Right atrium auricular region (tissue), 2 donors: ENCODE results near the gene DUS1L. TPM values are rescaled to one million over a fixed set of nuclear protein-coding genes. Genes with fewer than 3 reads are reported as not detected.

Source experiments
- DNase-seq: peaks from one replicate; pipeline ENCODE4 v3.0.0-alpha.2; 2019; ENCODE audit warnings: low spot score
- H3K27ac ChIP-seq, 2 donors: fragments of 200-600 bp; sonication (generic); 1 replicate in 1 of 2; 2 replicates in 1 of 2; pipeline ENCODE4 v1.5.1; 2016 to 2019
- H3K27me3 ChIP-seq, 2 donors: fragments of 200-600 bp; sonication (generic); one replicate each; pipeline versions ENCODE4 v1.5.1 to v1.6.0; 2017 to 2019
- H3K36me3 ChIP-seq: fragments of 200-600 bp; sonication (generic); one replicate; pipeline ENCODE4 v1.5.1; 2016
- H3K4me1 ChIP-seq, 2 donors: fragments of 200-600 bp; sonication (generic); one replicate each; pipeline versions ENCODE4 v1.5.1 to v1.6.0; 2017 to 2019
- H3K4me3 ChIP-seq, 2 donors: fragments of 200-600 bp; sonication (generic); 1 replicate in 1 of 2; 2 replicates in 1 of 2; pipeline ENCODE4 v1.5.1; 2017 to 2019; ENCODE audit warnings: mild to moderate bottlenecking in 1 of 2, moderate library complexity in 1 of 2
- H3K9me3 ChIP-seq, 2 donors: fragments of 200-600 bp; sonication (generic); one replicate each; pipeline ENCODE4 v1.5.1; 2019
- total RNA-seq, 2 donors: library from RNA; depleted of rRNA; stranded (reverse); fragments of >200 nt; gene quantifications; one replicate each; pipeline ENCODE4 v1.1.0, GENCODE V29; 2016
- TF ChIP-seq, protein P1 (sequence below), 2 donors: fragments of 200-600 bp; sonication (generic); IDR thresholded peaks; one replicate each; pipeline ENCODE4 v1.5.1; 2019; ENCODE audit warnings: antibody characterized with exemption in 2 of 2

The DUS1L gene
- total RNA-seq, 2 donors from 2014 or later: 33.3 to 45.7 TPM

DNA sequence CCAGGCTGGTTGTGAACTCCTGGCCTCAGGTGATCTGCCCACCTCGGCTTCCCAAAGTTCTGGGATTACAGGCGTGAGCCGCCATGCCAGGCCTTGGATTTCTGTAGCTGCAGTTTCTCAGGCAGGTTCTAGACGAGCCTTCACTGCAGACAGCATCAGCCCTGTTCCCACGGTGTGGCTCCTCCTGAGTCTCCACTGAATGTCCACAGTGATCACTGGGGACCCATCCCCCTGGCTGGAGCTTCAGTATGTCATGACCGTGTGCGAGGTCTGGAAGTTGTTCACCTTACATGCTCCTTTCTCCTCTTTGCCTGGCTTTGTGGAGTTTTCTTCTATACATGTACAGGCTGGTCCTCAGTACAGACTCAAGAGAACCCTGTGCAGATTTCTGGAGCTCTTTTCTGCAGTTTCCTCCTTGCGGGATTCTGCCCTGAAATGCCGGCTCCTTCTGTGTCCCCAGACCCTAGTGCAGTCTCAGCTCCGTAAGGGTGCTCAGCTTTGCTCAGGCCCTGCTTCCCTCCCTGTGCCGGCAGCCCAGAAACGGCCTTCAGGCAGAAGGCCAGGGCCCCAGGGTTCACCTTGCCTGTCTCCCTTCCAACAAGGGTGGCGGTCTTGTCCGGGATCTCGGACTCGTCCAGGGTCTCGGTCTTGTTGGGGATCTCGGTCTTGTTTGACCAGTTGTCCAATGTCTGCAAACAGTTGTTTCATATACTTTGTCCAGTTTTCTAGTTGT is 46.7 kb upstream of the DUS1L start:
- Histone ChIP-seq H3K27ac (no peak overlapping the region), H3K9me3 (no peaks in the 10 kb centered on the region), H3K36me3 (no peaks in the 10 kb centered on the region), H3K27me3 (no peaks in the 10 kb centered on the region), H3K4me3 (no peak overlapping the region), H3K4me1 (no peaks in the 10 kb centered on the region)
- TF ChIP-seq, protein P1, sequence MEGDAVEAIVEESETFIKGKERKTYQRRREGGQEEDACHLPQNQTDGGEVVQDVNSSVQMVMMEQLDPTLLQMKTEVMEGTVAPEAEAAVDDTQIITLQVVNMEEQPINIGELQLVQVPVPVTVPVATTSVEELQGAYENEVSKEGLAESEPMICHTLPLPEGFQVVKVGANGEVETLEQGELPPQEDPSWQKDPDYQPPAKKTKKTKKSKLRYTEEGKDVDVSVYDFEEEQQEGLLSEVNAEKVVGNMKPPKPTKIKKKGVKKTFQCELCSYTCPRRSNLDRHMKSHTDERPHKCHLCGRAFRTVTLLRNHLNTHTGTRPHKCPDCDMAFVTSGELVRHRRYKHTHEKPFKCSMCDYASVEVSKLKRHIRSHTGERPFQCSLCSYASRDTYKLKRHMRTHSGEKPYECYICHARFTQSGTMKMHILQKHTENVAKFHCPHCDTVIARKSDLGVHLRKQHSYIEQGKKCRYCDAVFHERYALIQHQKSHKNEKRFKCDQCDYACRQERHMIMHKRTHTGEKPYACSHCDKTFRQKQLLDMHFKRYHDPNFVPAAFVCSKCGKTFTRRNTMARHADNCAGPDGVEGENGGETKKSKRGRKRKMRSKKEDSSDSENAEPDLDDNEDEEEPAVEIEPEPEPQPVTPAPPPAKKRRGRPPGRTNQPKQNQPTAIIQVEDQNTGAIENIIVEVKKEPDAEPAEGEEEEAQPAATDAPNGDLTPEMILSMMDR (IDR thresholded peaks at IDR 0.05): no peak
- DNase-seq: no peak

DNA sequence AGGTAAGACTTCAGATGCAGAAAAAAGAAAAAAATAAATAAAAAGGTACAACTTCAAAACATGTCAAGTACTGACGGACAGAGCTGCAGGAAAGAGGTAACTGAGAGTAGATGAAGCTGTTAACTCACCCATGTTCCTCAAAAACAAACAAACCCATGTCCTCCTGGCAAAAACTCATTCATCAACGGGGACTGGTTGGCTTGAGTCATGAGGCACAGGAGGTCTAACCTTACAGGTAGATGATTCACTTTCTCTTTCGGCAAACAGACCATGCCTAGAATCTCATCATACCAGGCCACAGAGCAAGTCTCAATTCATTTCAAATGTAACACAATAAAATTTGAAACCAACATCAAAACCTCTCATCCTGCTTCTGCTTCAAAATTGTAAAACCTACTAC is 44.7 kb upstream of the DUS1L start:
- Histone ChIP-seq H3K36me3 (no peaks in the 10 kb centered on the region), H3K27ac (no peak overlapping the region), H3K27me3 (no peaks in the 10 kb centered on the region), H3K4me3 (no peak overlapping the region), H3K4me1 (peaks cover 0 to 18% of the 10 kb centered on the region in 2 donors), H3K9me3 (no peaks in the 10 kb centered on the region)
- DNase-seq: no peak
- TF ChIP-seq, protein P1 (IDR thresholded peaks at IDR 0.05): no peak

DNA sequence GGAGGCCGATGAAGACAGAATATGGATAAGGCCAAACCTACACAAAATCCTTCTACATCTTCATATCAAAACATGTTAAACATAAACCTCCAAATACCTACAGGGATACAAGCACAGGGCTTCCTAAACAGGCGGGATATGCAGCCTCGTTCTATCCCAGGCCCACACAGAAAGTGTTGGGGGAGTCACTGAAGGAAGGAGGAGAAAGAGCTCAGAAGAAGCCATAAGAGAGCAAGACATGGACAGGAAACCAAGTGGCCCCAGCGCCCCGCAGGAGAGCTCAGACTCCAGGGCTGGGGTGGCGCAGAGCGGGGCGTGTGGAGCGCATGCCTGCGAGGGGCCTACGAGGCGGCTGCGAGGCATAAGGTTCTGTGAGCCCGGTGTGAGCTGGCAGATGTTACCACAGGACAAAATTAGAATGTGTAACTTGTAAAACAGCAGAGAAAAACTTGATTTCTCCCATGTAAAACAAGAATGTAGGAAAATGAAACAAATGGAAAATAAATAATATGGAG is 43.4 kb upstream of the DUS1L start:
- no peaks in the 10 kb centered on the region for H3K36me3 ChIP-seq
- H3K4me3 ChIP-seq: no peak overlapping the region
- peaks cover 0 to 22% of the 10 kb centered on the region in 2 donors for H3K4me1 ChIP-seq
- no peaks in the 10 kb centered on the region for H3K9me3 ChIP-seq
- H3K27me3 ChIP-seq: no peaks in the 10 kb centered on the region
- no peak overlapping the region for H3K27ac ChIP-seq
- TF ChIP-seq, protein P1 (IDR thresholded peaks at IDR 0.05): no peak
- DNase-seq: no peak

DNA sequence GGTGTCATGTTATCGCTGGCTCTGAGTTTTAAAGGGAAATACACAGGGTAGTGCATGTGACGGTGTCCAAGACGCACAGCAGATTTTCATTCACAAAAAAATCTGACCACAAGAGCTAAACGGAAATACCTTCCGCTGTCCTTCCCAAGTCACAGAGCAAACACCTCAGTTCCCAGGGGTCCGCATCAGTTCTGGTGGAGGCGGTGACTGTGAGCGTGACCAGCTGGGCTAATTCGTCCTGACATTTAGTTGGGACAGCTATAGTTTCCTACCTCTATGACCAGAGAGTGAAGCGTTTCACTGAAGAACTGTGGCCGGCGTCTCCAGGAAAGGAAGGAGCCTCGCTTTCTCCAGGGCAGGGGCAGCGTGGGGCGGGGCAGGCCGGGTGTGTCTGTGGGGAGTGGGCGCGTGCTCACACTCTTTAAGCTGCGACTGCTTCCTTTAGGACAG is 42.9 kb upstream of the DUS1L start:
- no peaks in the 10 kb centered on the region for H3K36me3 ChIP-seq
- H3K4me1 ChIP-seq: peaks cover 0 to 27% of the 10 kb centered on the region in 2 donors
- TF ChIP-seq, protein P1 (IDR thresholded peaks at IDR 0.05): no peak
- no peak overlapping the region for H3K4me3 ChIP-seq
- no peak for DNase-seq
- H3K27me3 ChIP-seq: no peaks in the 10 kb centered on the region
- no peak overlapping the region for H3K27ac ChIP-seq
- no peaks in the 10 kb centered on the region for H3K9me3 ChIP-seq

DNA sequence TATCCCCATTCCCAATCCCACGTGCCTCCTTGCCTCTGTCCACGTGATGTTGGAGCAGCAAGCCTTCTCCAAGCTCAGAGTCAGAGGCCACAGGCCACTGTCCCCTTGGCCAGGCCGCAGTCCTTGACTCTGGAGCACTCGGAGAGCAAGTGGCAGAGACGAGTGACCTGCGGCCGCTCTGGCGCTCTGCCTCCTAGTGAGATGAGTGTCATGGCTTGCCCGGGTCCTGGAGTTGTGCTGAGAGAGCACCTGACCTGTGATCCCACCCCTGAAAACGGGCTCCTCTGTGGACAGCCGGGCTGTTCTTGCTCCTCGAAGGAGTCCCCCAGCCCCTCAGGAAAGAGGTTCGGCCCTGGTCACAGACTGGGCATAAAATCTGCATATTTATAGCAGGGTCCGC is 42.4 kb upstream of the DUS1L start:
- H3K36me3 ChIP-seq: no peaks in the 10 kb centered on the region
- H3K4me3 ChIP-seq: no peak overlapping the region
- TF ChIP-seq, protein P1 (IDR thresholded peaks at IDR 0.05): no peak
- peaks cover 0 to 32% of the 10 kb centered on the region in 2 donors for H3K4me1 ChIP-seq
- H3K9me3 ChIP-seq: no peaks in the 10 kb centered on the region
- H3K27ac ChIP-seq: no peak overlapping the region
- H3K27me3 ChIP-seq: no peaks in the 10 kb centered on the region
- no peak for DNase-seq
